Measurements from ENCODE around the gene ACTG1. TPM values are rescaled to one million over a fixed set of nuclear protein-coding genes. Genes with fewer than 3 reads are reported as not detected.

ACTG1 gene
- total and polyA plus RNA-seq, 9 of the 15 experiments (the other 6 are each of a cell fraction or from before 2014, with no cell fraction given): 224 to 1,775 (median 568) TPM

GRCh38 chr17:81551458-81552243 is 39.1 kb upstream of the ACTG1 start (continued):
- TF ChIP-seq HINFP (tag; conservative IDR thresholded peaks at IDR 0.05; ENCODE audit: low read depth): no peak
- TF ChIP-seq ZBTB40 (IDR thresholded peaks at IDR 0.05): peak; percentile 24; the same call in 1 of the 2 replicates
- TF ChIP-seq ZBTB40 (CRISPR knock-in tag; IDR thresholded peaks at IDR 0.05): no peak
- TF ChIP-seq SUPT5H (IDR thresholded peaks at IDR 0.05): 0 out of 2 replicates have a peak, but pooled peaks have one; percentile 39
- TF ChIP-seq, protein P1, sequence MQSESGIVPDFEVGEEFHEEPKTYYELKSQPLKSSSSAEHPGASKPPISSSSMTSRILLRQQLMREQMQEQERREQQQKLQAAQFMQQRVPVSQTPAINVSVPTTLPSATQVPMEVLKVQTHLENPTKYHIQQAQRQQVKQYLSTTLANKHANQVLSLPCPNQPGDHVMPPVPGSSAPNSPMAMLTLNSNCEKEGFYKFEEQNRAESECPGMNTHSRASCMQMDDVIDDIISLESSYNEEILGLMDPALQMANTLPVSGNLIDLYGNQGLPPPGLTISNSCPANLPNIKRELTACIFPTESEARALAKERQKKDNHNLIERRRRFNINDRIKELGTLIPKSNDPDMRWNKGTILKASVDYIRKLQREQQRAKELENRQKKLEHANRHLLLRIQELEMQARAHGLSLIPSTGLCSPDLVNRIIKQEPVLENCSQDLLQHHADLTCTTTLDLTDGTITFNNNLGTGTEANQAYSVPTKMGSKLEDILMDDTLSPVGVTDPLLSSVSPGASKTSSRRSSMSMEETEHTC (IDR thresholded peaks at IDR 0.05): no peak
- no peak for TF ChIP-seq ZFP1 (CRISPR knock-in tag; IDR thresholded peaks at IDR 0.05)
- TF ChIP-seq, protein P2, sequence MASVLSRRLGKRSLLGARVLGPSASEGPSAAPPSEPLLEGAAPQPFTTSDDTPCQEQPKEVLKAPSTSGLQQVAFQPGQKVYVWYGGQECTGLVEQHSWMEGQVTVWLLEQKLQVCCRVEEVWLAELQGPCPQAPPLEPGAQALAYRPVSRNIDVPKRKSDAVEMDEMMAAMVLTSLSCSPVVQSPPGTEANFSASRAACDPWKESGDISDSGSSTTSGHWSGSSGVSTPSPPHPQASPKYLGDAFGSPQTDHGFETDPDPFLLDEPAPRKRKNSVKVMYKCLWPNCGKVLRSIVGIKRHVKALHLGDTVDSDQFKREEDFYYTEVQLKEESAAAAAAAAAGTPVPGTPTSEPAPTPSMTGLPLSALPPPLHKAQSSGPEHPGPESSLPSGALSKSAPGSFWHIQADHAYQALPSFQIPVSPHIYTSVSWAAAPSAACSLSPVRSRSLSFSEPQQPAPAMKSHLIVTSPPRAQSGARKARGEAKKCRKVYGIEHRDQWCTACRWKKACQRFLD (CRISPR knock-in tag; IDR thresholded peaks at IDR 0.05): no peak
- no peak for TF ChIP-seq PURB (CRISPR knock-in tag; IDR thresholded peaks at IDR 0.05; ENCODE audit: low read depth)
- no peak for TF ChIP-seq TCF7 (IDR thresholded peaks at IDR 0.05; ENCODE audit: borderline replicate concordance)
- TF ChIP-seq PTBP1 (IDR thresholded peaks at IDR 0.05; ENCODE audit: low read depth, low read length): no peak
- no peak for TF ChIP-seq CREB1 (IDR thresholded peaks at IDR 0.05)
- TF ChIP-seq CREB1 (CRISPR knock-in tag; IDR thresholded peaks at IDR 0.05): no peak; the same call in 1 of the 2 replicates
- no peak for TF ChIP-seq ZEB2 (IDR thresholded peaks at IDR 0.05)
- TF ChIP-seq KLF1 (tag; IDR thresholded peaks at IDR 0.05): no peak
- TF ChIP-seq ZNF197 (CRISPR knock-in tag; IDR thresholded peaks at IDR 0.05; ENCODE audit: low read depth): no peak
- no peak for TF ChIP-seq SOX6 (IDR thresholded peaks at IDR 0.05)

All from K562 (cell line).